Right ventricle myocardium superior (tissue), 1 donor: ENCODE results near the gene CCDC73. TPM values are rescaled to one million over a fixed set of nuclear protein-coding genes. Genes with fewer than 3 reads are reported as not detected.
A peak's percentile ranks its signal among the peaks of the same experiment; 100 is the strongest.
"Not testable (repeated sequence)": the region's sequence is repeated elsewhere in the genome, so short reads cannot be mapped to it uniquely, and the experiment has no call there.

Experiments used
- ATAC-seq: fragments of 200-7000 bp; cut with Tn5 transposase; one replicate; pipeline ENCODE4 v1.9.1; 2020; ENCODE audit warnings: mild to moderate bottlenecking; ENCODE audit not compliant: poor library complexity
- DNase-seq: peaks from one replicate; pipeline ENCODE4 v3.0.0-alpha.2; 2020
- intact Hi-C: fragments of 100-400 bp; cut with DNase I; formaldehyde crosslinking; loops from one replicate; pipeline ENCODE4 v1.11.2; 2022
- total RNA-seq: library from RNA; stranded (reverse); fragmentation: NEBNext Ultra II Directional; extraction: Animal tissue kit (Norgen Biotek cat#: 25700); gene quantifications from one replicate; pipeline ENCODE4 v1.2.1, GENCODE V29; 2021
- donor health status: DM: no; HTN: yes; CAD: no; lungs with severe emphysema.

Gene CCDC73
- total RNA-seq, 1 donor from 2014 or later, result not detected

- ATAC-seq, result no peak
- no peak for DNase-seq
- intact Hi-C loops, result no loop called here
Observed at GRCh38 chr11:32613500-32614151, 180.8 kb downstream of the CCDC73 start.

- ATAC-seq (no peak), DNase-seq (no peak)
- intact Hi-C loops, result no loop called here
Observed at GRCh38 chr11:32610797-32611352, 183.6 kb downstream of the CCDC73 start.

GRCh38 chr11:32608826-32609225 is 185.6 kb downstream of the CCDC73 start:
- ATAC-seq, DNase-seq, intact Hi-C loops: not testable (repeated sequence)

- intact Hi-C loops, result no loop called here
- DNase-seq (no peak), ATAC-seq (no peak)
Observed at GRCh38 chr11:32606220-32606619, 188.2 kb downstream of the CCDC73 start.

GRCh38 chr11:32602657-32603415 is 191.6 kb downstream of the CCDC73 start:
- peak; percentile 25 for ATAC-seq
- intact Hi-C loops, result no loop called here
- DNase-seq, result no peak

GRCh38 chr11:32597921-32598320 is 196.5 kb downstream of the CCDC73 start:
- ATAC-seq, result no peak
- DNase-seq, result no peak
- intact Hi-C loops, result no loop called here

- intact Hi-C loops, ATAC-seq, DNase-seq: not testable (repeated sequence)
Observed at GRCh38 chr11:32596114-32596513, 198.3 kb downstream of the CCDC73 start.

- ATAC-seq (no peak), DNase-seq (no peak)
- intact Hi-C loops, result no loop called here
Observed at GRCh38 chr11:32594272-32594671, 200.2 kb downstream of the CCDC73 start.

GRCh38 chr11:32586576-32587190 is 207.8 kb downstream of the CCDC73 start:
- intact Hi-C loops, result no loop called here
- ATAC-seq, result no peak
- DNase-seq, result no peak

GRCh38 chr11:32584921-32585320 is 209.5 kb downstream of the CCDC73 start:
- intact Hi-C loops, result no loop called here
- no peak for DNase-seq
- no peak for ATAC-seq

GRCh38 chr11:32583459-32584271 is 210.8 kb downstream of the CCDC73 start, which contains the start of gene EIF3M:
EIF3M (plus strand) TSS chr11:32583831; CDS start chr11:32583888, 57 bp downstream.
- intact Hi-C loops, result no loop called here
- peak; percentile 100 for ATAC-seq
- peak; percentile 99 for DNase-seq

GRCh38 chr11:32581556-32581955 is 212.9 kb downstream of the CCDC73 start:
- ATAC-seq (no peak), DNase-seq (no peak)
- intact Hi-C loops, result no loop called here

GRCh38 chr11:32580967-32581366 is 213.5 kb downstream of the CCDC73 start:
- intact Hi-C loops, result no loop called here
- no peak for ATAC-seq

GRCh38 chr11:32576456-32576855 is 218.0 kb downstream of the CCDC73 start:
- ATAC-seq (no peak), DNase-seq (no peak)
- intact Hi-C loops, result no loop called here

More at GRCh38 chr11:32580967-32581366, 213.5 kb downstream of the CCDC73 start:
- DNase-seq, result no peak

GRCh38 chr11:32575070-32575469 is 219.4 kb downstream of the CCDC73 start:
- ATAC-seq, result no peak
- DNase-seq, result no peak
- intact Hi-C loops, result no loop called here

- DNase-seq (no peak), ATAC-seq (no peak)
- intact Hi-C loops, result no loop called here
Observed at GRCh38 chr11:32574421-32574820, 220.0 kb downstream of the CCDC73 start.

- ATAC-seq (no peak), DNase-seq (no peak)
- intact Hi-C loops, result no loop called here
Observed at GRCh38 chr11:32573228-32573627, 221.2 kb downstream of the CCDC73 start.

GRCh38 chr11:32571039-32571438 is 223.4 kb downstream of the CCDC73 start:
- intact Hi-C loops, result no loop called here
- DNase-seq, result no peak
- ATAC-seq, result no peak
